SK-N-SH (cell line): ENCODE measurements around the gene SLIT1.

Experiments used
- CTCF ChIP-seq: fragments of 200-600 bp; sonication (generic); IDR thresholded peaks from 2 replicates; pipeline ENCODE4 v1.6.1; 2017; ENCODE audit warnings: antibody characterized with exemption, mild to moderate bottlenecking, moderate library complexity
- FOXJ3 ChIP-seq: sonication (generic); formaldehyde crosslinking; IDR thresholded peaks from 2 replicates; pipeline ENCODE4 v1.5.1; 2020; ENCODE audit warnings: mild to moderate bottlenecking, missing genetic modification reagents
- FOXM1 ChIP-seq: IDR thresholded peaks from 2 replicates; pipeline ENCODE4 v1.4.0; 2012; ENCODE audit warnings: low read depth, mild to moderate bottlenecking
- JUND ChIP-seq: IDR thresholded peaks from 2 replicates; pipeline ENCODE4 v1.4.0; 2012
- MAX ChIP-seq: IDR thresholded peaks from 2 replicates; pipeline ENCODE4 v1.4.0; 2012; ENCODE audit warnings: low read depth
- RAD21 ChIP-seq: IDR thresholded peaks from 2 replicates; pipeline ENCODE4 v1.6.1; 2012; ENCODE audit warnings: mild to moderate bottlenecking, low read length
- REST ChIP-seq: IDR thresholded peaks from 2 replicates; pipeline ENCODE4 v1.6.1; 2012; ENCODE audit warnings: mild to moderate bottlenecking, low read depth, low read length, moderate library complexity
- YY1 ChIP-seq: IDR thresholded peaks from 2 replicates; pipeline ENCODE4 v1.4.0; 2012; ENCODE audit warnings: low read depth, mild to moderate bottlenecking

- no peak for TF ChIP-seq REST
- no peak for TF ChIP-seq CTCF
- TF ChIP-seq YY1: no peak
- no peak for TF ChIP-seq JUND
- TF ChIP-seq FOXM1: no peak
- no peak for TF ChIP-seq FOXJ3 (CRISPR knock-in tag)
- no peak for TF ChIP-seq RAD21
- TF ChIP-seq MAX: no peak
Measured at GRCh38 chr10:97132273-97132672, 53.5 kb downstream of the SLIT1 start.
